Stimulated activated CD4-positive, alpha-beta T cell treated with anti-CD3 and anti-CD28 coated beads, Interleukin-1b, Interleukin-23, amount 100 ng/mL, for 48 hours (primary cell): ENCODE data around the gene BEND3.
A peak's percentile ranks its signal among the peaks of the same experiment; 100 is the strongest.
"Not testable (repeated sequence)": the region's sequence is repeated elsewhere in the genome, so short reads cannot be mapped to it uniquely, and the experiment has no call there.

Experiments used
- DNase-seq: peaks from one replicate; pipeline ENCODE4 v3.0.0-alpha.2; 2020

Gene BEND3

GRCh38 chr6:107114926-107115694, at the start of gene BEND3:
TSS of gene BEND3 (minus strand) at chr6:107115515. CDS start at chr6:107099285, 16,230 bp downstream.
- DNase-seq = peak; percentile 18

- DNase-seq = not testable (repeated sequence)
These were observed 49.0 kb upstream of the BEND3 start for GRCh38 chr6:107164299-107164698.

GRCh38 chr6:107161521-107161920, 46.2 kb upstream of the BEND3 start:
- no peak for DNase-seq

- no peak for DNase-seq
These were observed 41.3 kb upstream of the BEND3 start for GRCh38 chr6:107156617-107157016.

GRCh38 chr6:107154801-107155160, 39.5 kb upstream of the BEND3 start:
- DNase-seq = no peak

GRCh38 chr6:107154131-107154800, 39.0 kb upstream of the BEND3 start:
- DNase-seq = no peak

- DNase-seq = no peak
These were observed 37.5 kb upstream of the BEND3 start for GRCh38 chr6:107152638-107153430.

GRCh38 chr6:107144666-107145065, 29.4 kb upstream of the BEND3 start:
- DNase-seq = no peak

- no peak for DNase-seq
These were observed 28.7 kb upstream of the BEND3 start for GRCh38 chr6:107144014-107144413.

GRCh38 chr6:107140581-107140980, 25.3 kb upstream of the BEND3 start:
- DNase-seq = no peak

GRCh38 chr6:107136324-107136723, 21.0 kb upstream of the BEND3 start:
- DNase-seq = not testable (repeated sequence)

- DNase-seq = not testable (repeated sequence)
These were observed 19.8 kb upstream of the BEND3 start for GRCh38 chr6:107135048-107135680.

GRCh38 chr6:107132330-107132954, 17.1 kb upstream of the BEND3 start:
- DNase-seq = no peak

GRCh38 chr6:107129370-107129925, 14.1 kb upstream of the BEND3 start:
- no peak for DNase-seq

GRCh38 chr6:107128577-107128976, 13.3 kb upstream of the BEND3 start:
- no peak for DNase-seq

- no peak for DNase-seq
These were observed 12.9 kb upstream of the BEND3 start for GRCh38 chr6:107128175-107128574.

- no peak for DNase-seq
These were observed 10.5 kb upstream of the BEND3 start for GRCh38 chr6:107125771-107126170.

GRCh38 chr6:107124934-107125348, 9.6 kb upstream of the BEND3 start:
- no peak for DNase-seq

GRCh38 chr6:107123501-107123900, 8.2 kb upstream of the BEND3 start:
- DNase-seq = no peak

GRCh38 chr6:107122748-107123147, 7.4 kb upstream of the BEND3 start:
- no peak for DNase-seq

GRCh38 chr6:107121964-107122495, 6.7 kb upstream of the BEND3 start:
- no peak for DNase-seq

GRCh38 chr6:107121266-107121665, 6.0 kb upstream of the BEND3 start:
- no peak for DNase-seq
